ENCODE measurements around the gene DDX21.
A peak's percentile ranks its signal among the peaks of the same experiment; 100 is the strongest.
"Not testable (repeated sequence)": the region's sequence is repeated elsewhere in the genome, so short reads cannot be mapped to it uniquely, and the experiment has no call there.

Gene DDX21

DNA sequence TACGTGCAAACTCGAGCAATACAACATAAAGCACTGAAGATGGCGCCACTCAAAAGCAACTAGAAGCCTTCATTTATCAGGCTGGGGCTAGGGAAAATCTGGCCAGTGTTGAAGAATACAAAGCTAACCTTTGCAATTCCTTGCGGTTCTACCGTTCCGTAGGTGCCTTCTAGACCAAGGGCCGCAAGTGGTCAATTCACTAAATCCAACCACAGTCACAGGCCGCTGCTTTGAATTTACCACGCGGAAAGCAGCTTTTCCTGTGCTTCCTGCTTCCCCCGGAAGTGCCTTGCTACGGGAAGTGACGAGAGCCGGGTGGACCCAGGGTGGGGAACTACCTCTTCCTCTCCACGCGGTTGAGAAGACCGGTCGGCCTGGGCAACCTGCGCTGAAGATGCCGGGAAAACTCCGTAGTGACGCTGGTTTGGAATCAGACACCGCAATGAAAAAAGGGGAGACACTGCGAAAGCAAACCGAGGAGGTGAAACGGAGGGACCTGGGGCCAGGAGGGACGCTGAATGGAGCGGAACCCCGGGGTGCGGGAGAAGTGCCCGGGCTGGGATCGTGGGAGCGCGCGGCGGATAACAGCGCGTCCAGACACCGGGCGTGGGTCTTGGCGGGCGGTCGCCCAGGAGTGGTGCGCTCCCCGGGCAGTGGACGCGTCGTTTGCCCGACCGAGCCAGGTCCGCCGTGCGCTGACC is at the start of gene DDX21:
DDX21 (plus strand) TSS at position 339 of the 701 bp plus-strand sequence; CDS start at position 395, 56 bp downstream.
- peak; percentile 82 for DNase-seq

DNA sequence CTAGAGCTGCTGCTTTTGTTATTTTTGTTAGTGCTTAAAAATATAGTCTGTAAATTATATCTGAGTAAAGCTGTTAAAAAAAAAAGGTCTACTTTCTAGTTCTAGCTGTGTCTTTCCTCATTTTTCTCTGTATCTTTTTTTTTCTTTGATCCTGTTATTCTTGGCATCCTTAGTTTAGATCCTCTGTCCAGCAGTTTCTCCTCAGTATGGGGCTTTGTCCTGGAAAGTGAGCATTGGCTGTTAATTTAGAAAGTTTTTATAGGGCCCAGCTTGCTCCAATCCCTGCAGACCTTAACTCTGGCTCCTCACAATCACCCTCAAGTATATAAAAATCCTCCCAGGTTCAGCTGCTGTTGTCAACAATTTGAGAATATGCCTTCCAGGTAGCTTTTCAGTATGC is 31.4 kb upstream of the DDX21 start:
- no peak for DNase-seq

DNA sequence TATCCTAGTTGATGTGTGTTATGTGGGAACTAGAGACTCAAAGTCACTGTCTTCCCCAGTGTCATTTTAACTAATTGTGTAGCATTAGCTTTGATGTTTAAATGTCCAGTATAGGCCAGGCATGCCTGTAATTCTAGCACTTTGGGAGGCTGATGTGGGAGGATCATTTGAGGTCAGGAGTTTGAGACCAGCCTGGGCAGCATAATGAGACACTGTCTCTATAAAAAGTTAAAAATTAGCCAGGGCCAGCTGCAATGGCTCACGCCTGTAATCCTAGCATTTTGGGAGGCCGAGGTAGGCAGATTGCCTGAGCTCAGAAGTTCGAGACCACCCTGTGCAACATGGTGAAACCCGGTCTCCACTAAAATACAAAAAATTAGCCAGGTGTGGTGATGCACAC is 30.5 kb upstream of the DDX21 start:
- DNase-seq: no peak

DNA sequence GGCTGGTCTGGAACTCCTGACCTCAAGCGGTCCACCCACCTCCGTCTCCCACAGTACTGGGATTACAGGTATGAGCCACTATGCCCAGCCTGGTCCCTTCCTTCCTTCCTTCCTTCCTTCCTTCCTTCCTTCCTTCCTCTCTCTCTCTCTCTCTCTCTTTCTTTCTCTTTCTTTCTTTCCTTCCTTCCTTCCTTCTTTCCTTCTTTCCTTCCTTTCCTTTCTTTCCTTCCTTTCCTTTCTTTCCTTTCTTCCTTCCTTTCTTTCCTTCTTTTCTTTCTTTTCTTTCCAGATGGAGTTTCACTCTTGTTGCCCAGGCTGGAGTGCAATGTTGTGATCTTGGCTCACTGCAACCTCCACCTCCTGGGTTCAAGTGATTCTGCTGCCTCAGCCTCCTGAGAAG is 26.8 kb upstream of the DDX21 start:
- DNase-seq: not testable (repeated sequence)

DNA sequence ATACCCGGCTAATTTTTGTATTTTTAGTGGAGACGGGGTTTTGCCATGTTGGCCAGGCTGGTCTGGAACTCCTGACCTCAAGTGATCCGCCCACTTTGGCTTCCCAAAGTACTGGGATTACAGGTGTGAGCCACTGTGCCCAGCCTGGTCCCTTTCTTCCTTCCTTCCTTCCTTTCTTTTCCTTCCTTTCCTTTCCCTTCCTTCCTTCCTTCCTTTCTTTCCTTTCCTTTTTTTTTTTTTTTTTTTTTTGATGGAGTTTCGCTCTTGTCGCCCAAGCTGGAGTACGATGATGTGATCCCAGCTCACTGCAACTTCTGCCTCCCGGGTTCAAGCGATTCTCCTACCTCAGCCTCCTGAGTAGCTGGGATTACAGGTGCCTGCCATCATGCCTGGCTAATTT is 26.1 kb upstream of the DDX21 start:
- DNase-seq: not testable (repeated sequence)

DNA sequence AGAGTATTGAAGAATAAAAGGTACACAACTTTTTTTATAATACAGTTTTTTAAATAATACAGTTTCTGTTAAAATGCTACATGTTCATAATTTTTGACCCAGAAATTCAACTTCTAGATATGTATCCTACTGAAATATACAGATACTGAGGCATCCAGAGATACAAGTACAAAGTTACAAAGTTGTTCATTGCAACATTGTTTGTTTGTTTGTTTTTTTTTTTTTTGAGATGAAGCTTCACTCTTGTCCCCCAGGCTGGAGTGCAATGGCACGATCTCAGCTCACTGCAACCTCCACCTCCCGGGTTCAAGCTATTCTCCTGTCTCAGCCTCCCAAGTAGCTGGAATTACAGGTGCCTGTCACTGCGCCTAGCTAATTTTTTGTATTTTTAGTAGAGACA is 23.1 kb upstream of the DDX21 start:
- DNase-seq: not testable (repeated sequence)

DNA sequence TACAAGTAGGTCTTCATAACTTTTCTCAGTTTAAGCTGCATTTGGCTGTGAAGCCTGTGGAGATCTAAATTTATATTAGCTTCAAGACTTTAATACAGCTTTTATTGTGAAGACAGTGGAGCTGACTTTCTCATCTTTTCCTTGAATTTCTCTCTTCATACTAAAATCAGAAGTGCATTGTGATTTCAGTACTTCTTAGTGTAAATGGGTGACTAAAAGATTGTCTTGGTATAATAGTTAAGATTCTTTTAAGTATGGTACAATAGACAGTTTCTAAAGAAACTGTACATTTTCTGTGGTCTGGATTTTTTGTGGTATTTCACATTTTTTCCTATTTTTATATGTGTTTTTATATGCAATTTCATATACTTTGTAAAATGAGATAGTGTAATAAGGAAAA is 21.0 kb upstream of the DDX21 start:
- no peak for DNase-seq

DNA sequence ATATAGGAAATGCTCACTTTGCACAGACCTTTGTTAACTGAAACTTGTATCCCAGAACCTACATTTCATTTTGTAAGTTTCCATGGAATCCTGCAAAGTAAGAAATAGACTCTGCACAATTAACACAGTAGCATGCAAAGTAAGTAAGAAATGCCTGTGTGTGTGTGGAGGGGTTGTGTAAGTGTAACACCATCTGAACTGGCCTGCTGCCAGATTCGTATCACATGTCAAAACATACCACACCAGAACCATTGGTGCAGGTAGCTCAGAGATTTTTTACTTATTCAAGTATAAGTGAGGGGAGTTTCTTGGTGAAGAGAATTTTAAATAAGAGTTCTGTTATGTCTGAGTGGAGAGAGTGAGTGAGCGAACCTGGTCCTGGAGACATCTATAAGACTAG is 17.9 kb upstream of the DDX21 start:
- no peak for DNase-seq

DNA sequence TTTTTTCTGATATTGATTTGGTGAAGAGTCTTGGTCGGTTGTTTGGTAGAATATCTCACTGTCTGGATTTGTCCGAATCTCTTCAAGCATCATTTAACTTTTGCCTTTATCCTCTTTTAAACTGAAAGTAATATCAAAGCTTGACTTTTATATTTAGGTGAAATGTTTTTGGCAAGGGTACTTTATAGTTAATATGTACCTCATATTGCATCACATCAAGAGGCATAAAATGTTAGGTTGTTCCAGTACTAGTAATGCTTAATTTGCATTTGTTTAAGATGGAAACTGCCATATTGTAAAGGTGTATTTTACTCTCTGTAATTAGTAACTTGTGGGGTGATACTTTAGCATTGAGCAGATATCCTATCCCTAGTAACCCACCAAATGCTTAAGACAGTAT is 17.1 kb upstream of the DDX21 start:
- DNase-seq: no peak

DNA sequence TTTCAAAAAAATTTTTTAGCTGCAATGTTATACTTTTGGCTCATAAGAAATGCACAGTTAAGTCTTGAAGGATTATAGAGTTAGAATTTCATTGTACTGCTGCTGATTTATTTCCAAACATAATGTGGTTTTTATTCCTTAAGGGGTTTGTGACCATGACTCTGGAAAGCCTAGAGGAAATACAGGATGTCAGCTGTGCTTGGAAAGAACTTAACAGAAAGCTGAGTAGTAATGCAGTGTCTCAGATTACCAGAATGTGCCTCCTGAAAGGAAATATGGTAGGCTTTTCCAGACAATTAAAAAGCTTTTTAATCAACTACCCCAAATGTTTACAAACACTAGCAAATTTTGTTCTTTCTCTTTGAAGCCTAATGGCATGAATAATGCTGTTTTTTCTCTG is 15.1 kb upstream of the DDX21 start:
- DNase-seq: not testable (repeated sequence)

DNA sequence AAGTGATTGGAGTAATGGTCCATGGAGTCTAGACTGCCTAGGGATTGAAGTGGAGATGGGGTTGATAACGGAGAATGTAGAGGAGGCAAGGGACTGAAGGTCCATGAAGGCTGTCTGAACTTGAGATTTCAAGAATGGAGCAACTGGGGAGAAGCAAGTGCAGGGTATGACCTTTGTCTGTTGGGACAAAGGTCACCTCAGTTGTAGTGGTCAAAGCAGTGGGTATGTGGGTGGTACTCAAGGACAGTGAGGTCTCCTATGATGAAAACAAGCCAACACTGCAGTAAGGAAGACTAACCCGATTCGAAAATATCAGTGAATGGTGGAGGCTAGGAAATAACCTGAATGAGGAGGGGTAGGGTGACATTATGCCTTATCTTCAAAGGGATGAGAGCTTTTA is 5.4 kb upstream of the DDX21 start:
- DNase-seq: no peak

DNA sequence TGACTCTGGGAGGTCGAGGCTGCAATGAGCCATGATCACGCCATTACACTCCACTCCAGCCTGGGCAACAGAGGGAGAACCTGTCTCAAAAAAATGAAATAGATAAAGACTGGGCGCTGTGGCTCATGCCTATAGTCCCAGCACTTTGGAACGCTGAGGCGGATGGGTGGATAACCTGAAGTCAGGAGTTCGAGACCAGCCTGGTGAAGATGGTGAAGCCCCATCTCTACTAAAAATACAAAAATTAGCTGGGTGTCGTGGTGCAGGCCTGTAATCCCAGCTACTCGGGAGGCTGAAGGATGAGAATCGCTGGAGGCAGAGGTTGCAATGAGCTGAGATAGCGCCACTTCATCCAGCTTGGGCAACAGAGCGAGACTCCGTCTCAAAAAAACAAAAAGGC is 1.1 kb upstream of the DDX21 start:
- no peak for DNase-seq

DNA sequence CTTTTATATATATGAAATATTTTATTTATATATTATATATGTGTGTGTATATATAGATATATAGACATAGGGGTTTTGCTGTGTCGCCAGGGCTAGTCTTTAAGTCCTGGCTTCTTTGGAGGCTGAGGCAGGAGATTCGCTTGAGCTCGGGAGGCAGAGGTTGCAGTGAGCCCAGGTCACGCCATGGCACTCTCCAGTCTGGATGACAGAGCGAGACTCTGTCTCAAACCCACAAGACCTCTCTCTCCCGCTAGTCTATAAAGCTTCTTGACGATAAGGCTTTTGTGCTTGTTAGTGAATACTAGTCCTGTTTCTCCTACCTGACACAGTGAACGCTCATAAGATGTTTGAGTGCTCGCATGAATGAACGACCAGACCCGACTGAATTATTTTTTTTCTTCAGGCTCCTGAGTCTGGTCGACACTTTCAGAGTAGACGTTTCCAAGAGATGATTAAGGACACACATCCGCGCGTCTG is 577 bp upstream of the DDX21 start:
- peak; percentile 67 for DNase-seq

DNA sequence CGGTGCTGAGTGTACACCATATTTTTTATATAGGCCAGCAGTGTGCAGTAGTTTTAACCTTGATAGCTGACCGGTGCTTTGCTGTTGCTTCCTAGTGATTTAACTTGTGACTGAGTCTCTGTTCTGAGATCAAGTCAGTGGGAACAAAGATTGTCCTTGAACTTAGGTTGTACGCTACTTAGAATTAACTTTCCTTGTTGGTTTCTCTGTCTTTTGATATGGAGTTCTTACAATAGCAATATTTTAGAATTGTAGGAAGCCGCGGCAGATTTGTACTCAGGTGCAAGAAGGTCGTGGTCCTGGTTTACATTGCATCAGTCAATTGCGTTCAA is 1.3 kb downstream of the DDX21 start:
- no peak for DNase-seq

DNA sequence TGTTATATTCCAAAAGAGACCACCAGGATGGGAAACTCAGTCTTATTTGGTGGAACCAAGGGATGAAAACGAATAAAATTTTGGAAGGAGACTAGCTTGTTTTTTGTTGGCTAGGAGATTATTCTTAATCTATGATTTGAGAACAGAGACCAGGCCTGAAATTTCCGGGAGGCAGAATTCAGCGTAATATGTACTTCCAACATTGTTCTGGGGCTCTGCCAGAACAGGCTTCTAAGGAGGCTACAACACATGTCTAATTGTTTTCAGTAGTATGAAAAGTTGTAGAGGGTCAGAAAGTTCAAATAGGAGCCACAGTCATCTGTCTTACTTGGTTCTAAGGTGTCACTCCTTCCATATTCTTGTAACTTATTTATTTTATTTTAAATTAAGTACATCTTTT is 1.7 kb downstream of the DDX21 start:
- no peak for DNase-seq

DNA sequence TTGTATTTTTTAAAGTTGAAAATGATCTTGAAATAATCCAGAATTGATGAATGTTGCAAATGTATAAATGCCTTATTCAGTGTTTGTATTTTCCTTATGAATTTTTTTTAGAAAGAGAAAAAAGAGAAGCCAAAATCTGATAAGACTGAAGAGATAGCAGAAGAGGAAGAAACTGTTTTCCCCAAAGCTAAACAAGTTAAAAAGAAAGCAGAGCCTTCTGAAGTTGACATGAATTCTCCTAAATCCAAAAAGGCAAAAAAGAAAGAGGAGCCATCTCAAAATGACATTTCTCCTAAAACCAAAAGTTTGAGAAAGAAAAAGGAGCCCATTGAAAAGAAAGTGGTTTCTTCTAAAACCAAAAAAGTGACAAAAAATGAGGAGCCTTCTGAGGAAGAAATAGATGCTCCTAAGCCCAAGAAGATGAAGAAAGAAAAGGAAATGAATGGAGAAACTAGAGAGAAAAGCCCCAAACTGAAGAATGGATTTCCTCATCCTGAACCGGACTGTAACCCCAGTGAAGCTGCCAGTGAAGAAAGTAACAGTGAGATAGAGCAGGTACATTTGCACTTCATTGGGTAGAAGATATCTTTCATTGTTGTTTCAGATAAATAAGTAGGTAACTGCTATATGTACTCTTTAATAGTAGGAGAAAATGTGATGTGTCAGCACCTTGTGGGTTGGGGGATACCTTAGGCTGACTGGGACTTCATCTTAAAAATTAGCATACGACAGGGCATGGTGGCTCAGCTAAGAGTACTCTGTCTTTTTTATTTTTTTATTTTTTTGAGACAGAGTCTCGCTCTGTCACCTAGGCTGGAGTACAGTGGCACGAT is 3.9 kb downstream of the DDX21 start:
- DNase-seq: no peak

DNA sequence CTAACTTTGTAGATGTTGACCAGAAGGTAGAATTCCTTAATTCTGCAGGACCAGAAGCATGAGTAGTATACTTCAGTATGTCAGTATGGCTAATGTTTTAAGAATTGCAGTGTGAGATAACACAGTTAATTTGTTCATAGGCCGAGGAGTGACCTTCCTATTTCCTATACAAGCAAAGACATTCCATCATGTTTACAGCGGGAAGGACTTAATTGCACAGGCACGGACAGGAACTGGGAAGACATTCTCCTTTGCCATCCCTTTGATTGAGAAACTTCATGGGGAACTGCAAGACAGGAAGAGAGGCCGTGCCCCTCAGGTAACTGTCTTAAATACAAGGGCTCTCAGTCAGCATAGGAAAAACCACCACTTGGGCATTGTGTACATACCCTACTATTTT is 7.2 kb downstream of the DDX21 start:
- no peak for DNase-seq

DNA sequence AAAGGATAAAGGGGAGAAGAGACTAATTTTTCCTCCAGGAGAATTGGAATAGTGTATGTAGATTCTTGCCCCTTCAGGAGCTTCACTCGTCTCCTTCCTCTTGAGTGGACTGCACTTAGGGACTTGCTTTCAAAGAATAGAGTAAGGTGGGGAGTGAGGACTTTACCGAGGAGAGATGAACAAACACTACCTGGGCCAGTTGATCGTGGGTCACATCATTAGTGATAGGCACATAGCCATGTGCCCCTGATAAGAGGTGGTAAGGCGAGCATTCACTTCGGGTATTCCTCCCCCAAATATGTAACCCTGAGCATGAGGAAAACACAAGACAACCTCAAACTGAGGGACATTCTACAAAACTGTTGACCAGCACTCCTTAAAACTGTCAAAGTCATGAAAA is 18.0 kb downstream of the DDX21 start:
- DNase-seq: no peak

DNA sequence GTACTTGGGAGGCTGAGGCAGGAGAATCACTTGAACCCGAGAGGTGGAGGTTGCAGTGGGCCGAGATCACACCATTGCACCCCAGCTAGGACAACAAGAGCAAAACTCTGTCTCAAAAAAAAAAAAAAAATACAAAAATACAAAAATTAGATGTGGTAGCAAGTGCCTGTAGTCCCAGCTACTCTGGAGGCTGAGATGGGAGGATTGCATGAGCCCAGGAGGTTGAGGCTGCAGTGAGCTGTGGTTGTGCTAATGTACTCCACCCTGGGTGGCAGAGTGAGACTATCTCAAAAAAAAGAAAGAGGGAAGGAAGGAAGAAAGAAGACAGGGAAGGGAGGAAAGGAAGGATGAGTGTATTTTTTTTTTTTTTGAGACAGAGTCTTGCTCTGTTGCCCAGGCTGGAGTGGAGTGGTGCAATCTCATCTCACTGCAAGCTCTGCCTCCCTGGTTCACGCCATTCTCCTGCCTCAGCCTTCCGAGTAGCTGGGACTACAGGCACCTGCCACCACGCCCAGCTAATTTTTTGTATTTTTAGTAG is 20.0 kb downstream of the DDX21 start:
- DNase-seq: not testable (repeated sequence)

DNA sequence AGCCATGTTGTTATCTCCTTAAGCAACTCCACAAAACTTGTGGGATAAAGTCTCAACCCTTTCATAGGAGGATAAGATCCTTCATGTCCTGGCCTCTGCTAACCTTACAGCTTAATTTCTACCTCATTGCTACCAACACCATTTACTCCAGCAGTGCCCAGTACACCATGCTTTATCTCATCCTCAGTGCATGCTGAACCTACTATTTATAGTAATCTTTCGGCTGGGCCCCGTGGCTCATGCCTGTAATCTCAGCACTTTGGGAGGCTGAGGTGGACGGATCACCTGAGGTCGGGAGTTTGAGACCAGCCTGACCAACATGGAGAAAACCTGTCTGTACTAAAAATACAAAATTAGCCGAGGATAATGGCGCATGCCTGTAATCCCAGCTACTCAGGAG is 23.8 kb downstream of the DDX21 start:
- DNase-seq: not testable (repeated sequence)

DNA sequence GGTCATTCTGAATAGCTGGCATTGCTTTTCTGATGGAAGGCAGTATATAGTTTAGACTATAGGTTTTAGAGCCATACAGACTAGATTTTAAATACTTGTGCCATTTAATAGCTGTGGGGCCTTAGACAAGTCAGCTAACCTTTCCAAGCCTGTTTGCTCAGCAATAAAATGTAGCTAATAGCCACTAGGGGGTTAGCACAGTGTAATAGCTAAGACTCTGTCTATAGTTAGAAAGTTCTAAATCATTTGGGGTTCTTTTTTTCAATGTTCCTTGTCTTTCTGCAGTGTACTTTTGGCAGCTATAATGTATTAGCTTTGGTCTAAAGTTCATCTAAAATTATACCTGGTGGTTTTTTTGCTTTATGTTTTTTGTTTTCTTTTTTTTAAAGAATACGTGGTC is 25.1 kb downstream of the DDX21 start:
- DNase-seq: no peak

DNA sequence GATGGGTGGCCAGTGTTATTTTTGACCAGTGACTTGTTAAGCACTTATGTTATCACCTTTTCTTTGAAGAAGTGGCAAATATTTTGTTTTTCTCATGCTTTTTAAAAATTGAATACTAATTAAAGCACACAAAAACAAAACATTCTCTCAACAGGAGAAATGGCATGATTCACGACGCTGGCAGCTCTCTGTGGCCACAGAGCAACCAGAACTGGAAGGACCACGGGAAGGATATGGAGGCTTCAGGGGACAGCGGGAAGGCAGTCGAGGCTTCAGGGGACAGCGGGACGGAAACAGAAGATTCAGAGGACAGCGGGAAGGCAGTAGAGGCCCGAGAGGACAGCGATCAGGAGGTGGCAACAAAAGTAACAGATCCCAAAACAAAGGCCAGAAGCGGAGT is 26.4 kb downstream of the DDX21 start:
- DNase-seq: no peak

DNA sequence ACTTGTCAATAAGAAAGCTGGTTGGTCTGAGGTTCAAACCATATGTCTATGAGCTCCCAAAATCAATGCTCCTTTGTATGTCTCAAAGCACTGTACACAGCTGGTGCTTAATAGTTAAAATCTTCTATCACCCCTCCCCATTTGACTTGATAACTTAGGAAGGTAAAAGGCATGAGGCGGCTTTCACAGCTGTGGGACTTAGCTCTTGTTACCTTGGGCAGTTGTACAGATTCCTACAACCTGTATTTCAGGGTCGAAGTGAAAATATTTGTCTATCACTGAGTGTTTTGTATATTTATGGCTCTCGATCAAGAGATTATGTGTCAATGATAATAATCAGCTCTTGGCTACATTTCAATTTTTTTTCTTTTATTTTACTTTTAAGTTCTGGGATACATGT is 31.6 kb downstream of the DDX21 start:
- no peak for DNase-seq
